22Rv1 (cell line): ENCODE results near the gene SEZ6L.

ENCODE experiments used
- CTCF ChIP-seq: fragments of 450-650 bp; IDR thresholded peaks from 2 replicates; pipeline ENCODE4 v1.5.1; 2017; ENCODE audit warnings: mild to moderate bottlenecking
- ZFX ChIP-seq: fragments of 450-650 bp; IDR thresholded peaks from 2 replicates; pipeline ENCODE4 v1.6.1; 2017; ENCODE audit warnings: antibody characterized with exemption, borderline replicate concordance

GRCh38 chr22:26428515-26429457 lies 259.5 kb downstream of the SEZ6L start, which contains the start of gene ASPHD2:
- TF ChIP-seq CTCF (no peak), ZFX (no peak)
